Ishikawa (cell line): Measurements from ENCODE around the gene PLPPR1.

Experiments
- CEBPB ChIP-seq: IDR thresholded peaks from 2 replicates; pipeline ENCODE4 v1.6.1; 2012
- CREB1 ChIP-seq: IDR thresholded peaks from 2 replicates; pipeline ENCODE4 v1.6.1; 2012; ENCODE audit warnings: low read depth
- EGR1 ChIP-seq: IDR thresholded peaks from 2 replicates; pipeline ENCODE4 v1.6.1; 2012
- EP300 ChIP-seq: IDR thresholded peaks from 2 replicates; pipeline ENCODE4 v1.6.1; 2012; ENCODE audit warnings: borderline replicate concordance
- FOXM1 ChIP-seq: IDR thresholded peaks from 2 replicates; pipeline ENCODE4 v1.6.1; 2012; ENCODE audit warnings: low read depth, borderline replicate concordance
- NFIC ChIP-seq: IDR thresholded peaks from 2 replicates; pipeline ENCODE4 v1.6.1; 2012
- RAD21 ChIP-seq: IDR thresholded peaks from 2 replicates; pipeline ENCODE4 v1.6.1; 2012; ENCODE audit warnings: low read depth
- TAF1 ChIP-seq: IDR thresholded peaks from 2 replicates; pipeline ENCODE4 v1.6.1; 2012; ENCODE audit warnings: low read depth, mild to moderate bottlenecking
- TCF12 ChIP-seq: IDR thresholded peaks from 2 replicates; pipeline ENCODE4 v1.6.1; 2012; ENCODE audit warnings: low read depth
- TEAD4 ChIP-seq: IDR thresholded peaks from 2 replicates; pipeline ENCODE4 v1.6.1; 2012
- YY1 ChIP-seq: IDR thresholded peaks from 2 replicates; pipeline ENCODE4 v1.6.1; 2012; ENCODE audit warnings: low read depth
- ZBTB7A ChIP-seq: IDR thresholded peaks from 2 replicates; pipeline ENCODE4 v1.6.1; 2012; ENCODE audit warnings: low read depth
- TF ChIP-seq, protein P1 (sequence below): IDR thresholded peaks from 2 replicates; pipeline ENCODE4 v1.6.1; 2012; ENCODE audit warnings: low read depth, mild to moderate bottlenecking
- TF ChIP-seq, protein P2 (sequence below): IDR thresholded peaks from 2 replicates; pipeline ENCODE4 v1.6.1; 2012
- TF ChIP-seq, protein P3 (sequence below): IDR thresholded peaks from 2 replicates; pipeline ENCODE4 v1.6.1; 2012

PLPPR1 gene

DNA sequence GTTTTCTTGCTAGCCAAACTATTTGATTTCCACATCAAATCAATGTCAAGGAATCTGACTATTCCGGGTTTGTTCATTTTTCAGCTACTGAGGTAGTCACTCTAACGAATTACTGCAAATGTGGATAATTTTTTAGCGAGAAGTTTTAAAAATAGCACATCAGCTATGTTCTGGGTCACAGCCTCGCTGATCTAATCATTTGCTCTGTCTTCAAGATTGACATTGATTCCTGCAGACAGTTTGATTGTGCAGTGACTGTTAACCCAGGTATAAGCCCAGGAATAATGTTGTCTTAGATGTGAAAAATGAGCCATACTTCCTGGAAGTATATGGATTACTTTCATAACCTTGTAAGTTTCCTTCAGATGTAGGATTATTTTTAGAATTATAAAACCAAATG lies 181.1 kb downstream of the PLPPR1 start:
- TF ChIP-seq RAD21 (no peak), CREB1 (no peak), ZBTB7A (no peak), FOXM1 (no peak), YY1 (no peak)
- TF ChIP-seq, protein P1, sequence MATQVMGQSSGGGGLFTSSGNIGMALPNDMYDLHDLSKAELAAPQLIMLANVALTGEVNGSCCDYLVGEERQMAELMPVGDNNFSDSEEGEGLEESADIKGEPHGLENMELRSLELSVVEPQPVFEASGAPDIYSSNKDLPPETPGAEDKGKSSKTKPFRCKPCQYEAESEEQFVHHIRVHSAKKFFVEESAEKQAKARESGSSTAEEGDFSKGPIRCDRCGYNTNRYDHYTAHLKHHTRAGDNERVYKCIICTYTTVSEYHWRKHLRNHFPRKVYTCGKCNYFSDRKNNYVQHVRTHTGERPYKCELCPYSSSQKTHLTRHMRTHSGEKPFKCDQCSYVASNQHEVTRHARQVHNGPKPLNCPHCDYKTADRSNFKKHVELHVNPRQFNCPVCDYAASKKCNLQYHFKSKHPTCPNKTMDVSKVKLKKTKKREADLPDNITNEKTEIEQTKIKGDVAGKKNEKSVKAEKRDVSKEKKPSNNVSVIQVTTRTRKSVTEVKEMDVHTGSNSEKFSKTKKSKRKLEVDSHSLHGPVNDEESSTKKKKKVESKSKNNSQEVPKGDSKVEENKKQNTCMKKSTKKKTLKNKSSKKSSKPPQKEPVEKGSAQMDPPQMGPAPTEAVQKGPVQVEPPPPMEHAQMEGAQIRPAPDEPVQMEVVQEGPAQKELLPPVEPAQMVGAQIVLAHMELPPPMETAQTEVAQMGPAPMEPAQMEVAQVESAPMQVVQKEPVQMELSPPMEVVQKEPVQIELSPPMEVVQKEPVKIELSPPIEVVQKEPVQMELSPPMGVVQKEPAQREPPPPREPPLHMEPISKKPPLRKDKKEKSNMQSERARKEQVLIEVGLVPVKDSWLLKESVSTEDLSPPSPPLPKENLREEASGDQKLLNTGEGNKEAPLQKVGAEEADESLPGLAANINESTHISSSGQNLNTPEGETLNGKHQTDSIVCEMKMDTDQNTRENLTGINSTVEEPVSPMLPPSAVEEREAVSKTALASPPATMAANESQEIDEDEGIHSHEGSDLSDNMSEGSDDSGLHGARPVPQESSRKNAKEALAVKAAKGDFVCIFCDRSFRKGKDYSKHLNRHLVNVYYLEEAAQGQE = no peak
- TF ChIP-seq, protein P2, sequence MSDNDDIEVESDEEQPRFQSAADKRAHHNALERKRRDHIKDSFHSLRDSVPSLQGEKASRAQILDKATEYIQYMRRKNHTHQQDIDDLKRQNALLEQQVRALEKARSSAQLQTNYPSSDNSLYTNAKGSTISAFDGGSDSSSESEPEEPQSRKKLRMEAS = no peak

DNA sequence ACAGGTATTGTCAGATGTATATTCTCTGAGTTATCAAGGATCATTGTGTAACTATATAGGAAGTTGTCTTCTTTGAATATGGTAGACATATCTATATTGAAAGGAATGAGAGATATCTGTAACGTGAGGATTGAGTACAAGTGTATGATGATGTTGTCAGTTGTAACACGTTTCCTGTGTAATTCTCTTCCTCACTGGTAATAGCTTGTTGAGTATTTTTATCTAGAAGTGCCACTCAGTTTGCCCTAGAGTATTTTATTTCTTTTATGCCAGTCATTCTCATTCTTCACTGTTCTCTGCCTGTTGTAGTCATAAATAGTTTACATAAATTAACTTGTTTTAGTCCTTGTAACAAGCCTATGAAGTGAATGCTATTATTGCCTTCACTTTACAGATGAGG lies 184.1 kb downstream of the PLPPR1 start:
- no peak for TF ChIP-seq TEAD4
- TF ChIP-seq RAD21 = no peak
- no peak for TF ChIP-seq TAF1
- no peak for TF ChIP-seq CREB1
- TF ChIP-seq, protein P2 = no peak
- no peak for TF ChIP-seq NFIC
- no peak for TF ChIP-seq EP300
- no peak for TF ChIP-seq EGR1
- TF ChIP-seq, protein P1 = no peak
- no peak for TF ChIP-seq YY1
- TF ChIP-seq, protein P3, sequence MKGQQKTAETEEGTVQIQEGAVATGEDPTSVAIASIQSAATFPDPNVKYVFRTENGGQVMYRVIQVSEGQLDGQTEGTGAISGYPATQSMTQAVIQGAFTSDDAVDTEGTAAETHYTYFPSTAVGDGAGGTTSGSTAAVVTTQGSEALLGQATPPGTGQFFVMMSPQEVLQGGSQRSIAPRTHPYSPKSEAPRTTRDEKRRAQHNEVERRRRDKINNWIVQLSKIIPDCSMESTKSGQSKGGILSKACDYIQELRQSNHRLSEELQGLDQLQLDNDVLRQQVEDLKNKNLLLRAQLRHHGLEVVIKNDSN = no peak
- TF ChIP-seq FOXM1 = no peak
- TF ChIP-seq CEBPB = no peak
- no peak for TF ChIP-seq ZBTB7A
- no peak for TF ChIP-seq TCF12

DNA sequence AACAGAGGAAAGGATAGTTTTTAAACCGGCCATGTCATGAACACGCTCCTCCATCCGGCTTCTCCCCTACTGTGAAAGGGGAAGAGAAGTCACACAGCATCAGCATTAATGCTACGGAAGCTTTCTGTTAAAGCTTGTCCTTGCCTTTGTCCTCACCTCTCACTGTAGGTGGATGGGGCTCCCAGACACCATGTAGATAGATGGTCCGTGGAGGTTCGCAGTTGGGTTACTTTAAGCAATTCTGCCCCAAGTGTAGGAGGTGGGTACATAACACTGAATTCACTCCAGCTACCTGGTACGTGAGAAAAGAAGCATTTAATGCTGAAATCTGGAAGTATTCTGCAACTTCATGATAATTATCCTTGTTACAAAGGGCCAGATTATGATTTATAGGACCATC lies 190.5 kb downstream of the PLPPR1 start:
- TF ChIP-seq CREB1 = no peak

DNA sequence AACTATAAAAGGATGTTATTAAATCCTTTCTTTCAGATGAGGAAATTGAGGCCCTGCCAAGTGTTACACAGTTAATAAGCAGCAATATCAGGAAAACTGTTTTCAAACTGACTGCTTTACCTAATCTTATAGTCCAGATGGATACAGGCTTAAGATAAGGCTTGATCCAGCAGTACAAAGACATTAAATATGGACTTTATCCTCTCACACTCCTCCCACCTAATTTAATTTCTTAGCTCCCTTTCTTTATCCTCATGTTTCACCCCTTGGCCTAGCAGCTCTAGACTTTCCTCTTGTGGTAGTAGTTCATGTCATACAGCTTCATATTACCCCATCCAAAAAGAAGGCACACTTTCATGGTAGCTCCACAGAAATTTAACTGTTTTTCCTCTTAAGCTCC lies 191.8 kb downstream of the PLPPR1 start:
- TF ChIP-seq FOXM1 (no peak), TEAD4 (no peak), CEBPB (no peak), ZBTB7A (no peak), EP300 (no peak), YY1 (no peak), TCF12 (no peak), CREB1 (no peak), NFIC (no peak), EGR1 (no peak), TAF1 (no peak), RAD21 (no peak)
- TF ChIP-seq, protein P3 = no peak
- TF ChIP-seq, protein P2 = no peak
- TF ChIP-seq, protein P1 = no peak

DNA sequence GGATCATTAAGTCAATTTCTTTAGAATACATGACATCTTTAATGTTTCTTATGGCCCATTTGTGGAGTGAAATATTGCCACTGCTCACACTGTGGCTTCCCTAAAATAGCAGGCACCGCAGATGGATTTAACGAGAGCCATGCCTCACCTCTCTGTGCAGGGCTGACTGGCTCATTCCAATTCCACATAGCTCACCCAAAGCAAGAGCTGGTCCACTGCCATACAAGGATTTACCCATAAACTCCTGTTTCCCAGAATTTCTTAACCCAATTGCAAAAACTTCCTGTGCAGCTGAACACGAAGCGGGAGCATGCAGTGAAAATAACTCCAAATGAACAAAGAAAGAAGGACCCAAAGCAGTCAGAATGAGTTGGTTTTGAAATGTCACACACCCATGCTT lies 196.7 kb downstream of the PLPPR1 start:
- TF ChIP-seq, protein P1 = no peak
- TF ChIP-seq NFIC (no peak), RAD21 (no peak), TAF1 (no peak), CEBPB (no peak), CREB1 (no peak), EP300 (no peak), FOXM1 (no peak), TEAD4 (no peak), ZBTB7A (no peak), YY1 (no peak), TCF12 (no peak), EGR1 (no peak)
- TF ChIP-seq, protein P3 = no peak
- TF ChIP-seq, protein P2 = no peak
